NCI-H2107 treated with DMSO at 0.1 percent for 48 hours (cell line): Measurements from ENCODE around the gene HECTD4.
"Not testable (repeated sequence)": the region's sequence is repeated elsewhere in the genome, so short reads cannot be mapped to it uniquely, and the experiment has no call there.

Source experiments
- DNase-seq: peaks from one replicate; lab custom pipeline; 2025; ENCODE audit not compliant: unreplicated experiment; lab: John Stamatoyannopoulos, UW

HECTD4 gene

DNA sequence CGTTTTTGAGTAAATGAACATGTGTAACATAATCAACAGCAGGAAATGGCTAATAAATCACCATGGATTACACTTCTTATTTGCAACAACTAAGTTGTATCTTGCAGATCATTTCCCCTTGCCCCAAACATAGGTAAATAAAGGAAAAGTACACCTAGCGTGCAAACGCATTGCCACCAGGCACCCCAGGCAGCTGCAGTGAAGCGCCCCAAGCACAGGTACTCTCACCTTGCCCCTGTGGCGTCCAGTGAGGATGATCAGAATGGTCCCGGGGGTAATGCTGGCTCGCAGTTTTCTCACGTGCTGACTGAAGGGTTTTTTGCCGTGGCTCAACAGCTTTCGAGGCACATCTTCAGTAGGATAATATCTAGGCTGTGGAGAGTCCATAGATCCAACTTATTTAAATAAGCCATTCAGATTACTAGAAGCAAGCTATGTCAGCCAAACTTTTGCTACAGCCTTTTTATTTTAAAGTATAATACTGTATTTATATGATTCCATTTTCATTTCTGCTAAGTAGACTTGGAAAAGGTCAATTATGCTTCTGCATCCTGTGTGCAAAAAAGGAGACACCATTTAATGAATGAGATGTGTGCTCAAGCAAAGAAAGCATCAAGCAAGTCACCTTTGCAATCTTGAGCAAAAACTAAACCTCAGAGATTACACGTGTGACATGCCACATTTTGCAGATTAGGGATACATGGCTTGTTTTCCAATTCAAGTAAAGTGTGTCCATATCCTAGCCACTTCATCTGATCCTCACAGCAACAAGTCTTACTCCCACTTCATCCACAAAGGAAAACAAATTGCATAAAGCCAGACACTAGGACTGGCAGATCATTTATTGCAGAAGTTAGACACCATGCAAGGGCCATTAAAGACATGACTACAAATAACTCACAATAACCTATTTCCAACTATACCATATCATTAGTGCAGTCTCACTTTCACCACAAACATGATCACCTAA, 24.6 kb upstream of the HECTD4 start:
- no peak for DNase-seq

- no peak for DNase-seq
Measured at GRCh38 chr12:112401903-112402498, 19.8 kb upstream of the HECTD4 start.

- no peak for DNase-seq
Measured at GRCh38 chr12:112401054-112401453, 18.8 kb upstream of the HECTD4 start.

- DNase-seq, result no peak
Measured at GRCh38 chr12:112393328-112393727, 11.1 kb upstream of the HECTD4 start.

GRCh38 chr12:112389922-112390654, 7.9 kb upstream of the HECTD4 start:
- DNase-seq, result not testable (repeated sequence)

DNA sequence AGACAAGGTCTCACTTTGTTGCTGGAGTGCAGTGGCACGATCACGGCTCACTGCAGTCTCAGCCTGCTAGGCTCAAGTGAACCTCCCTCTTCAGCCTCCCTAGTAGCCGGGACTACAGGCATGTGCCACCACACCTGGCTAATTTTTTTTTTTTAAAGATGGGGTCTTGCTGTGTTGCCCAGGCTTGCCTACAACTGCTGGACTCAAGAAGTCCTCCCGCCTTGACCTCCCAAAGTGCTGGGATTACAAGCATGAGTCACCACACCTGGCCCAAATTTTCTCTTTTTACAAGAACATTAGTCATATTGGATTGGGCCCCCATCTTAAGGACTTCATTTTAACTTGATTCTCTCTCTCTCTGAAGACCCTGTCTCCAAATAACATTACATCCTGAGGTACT, 7.0 kb upstream of the HECTD4 start:
- DNase-seq, result no peak

- DNase-seq, result no peak
Measured at GRCh38 chr12:112386726-112387125, 4.5 kb upstream of the HECTD4 start.

- no peak for DNase-seq
Measured at GRCh38 chr12:112382866-112383265, 635 bp upstream of the HECTD4 start.

DNA sequence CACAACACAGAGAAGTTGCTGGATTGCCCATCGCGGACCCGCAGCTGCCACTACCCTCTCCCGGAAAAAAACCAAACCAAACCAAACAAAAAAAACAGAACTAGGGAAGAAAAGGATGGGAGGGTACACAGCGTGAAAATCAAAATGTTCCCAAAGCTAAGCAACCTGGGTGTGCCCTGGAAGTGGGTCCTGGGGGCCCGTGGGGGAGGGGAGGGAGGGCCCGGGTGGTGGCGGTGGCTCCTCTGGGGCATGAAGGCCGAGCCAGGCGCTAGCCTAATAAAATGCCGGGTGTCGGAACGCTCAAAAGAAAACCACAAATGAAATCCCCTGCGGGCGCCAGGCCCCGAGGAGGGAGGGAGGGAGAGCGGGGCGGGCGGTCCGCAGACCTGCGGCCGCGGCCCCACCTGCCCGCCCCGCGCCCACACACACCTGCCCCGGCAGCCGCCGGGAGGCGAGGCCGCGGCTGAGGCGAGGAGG, 787 bp downstream of the HECTD4 start:
- DNase-seq, result peak; percentile 43

- peak; percentile 49 for DNase-seq
Measured at GRCh38 chr12:112380663-112381405, 1.4 kb downstream of the HECTD4 start.

- no peak for DNase-seq
Measured at GRCh38 chr12:112375105-112375504, 7.1 kb downstream of the HECTD4 start.

GRCh38 chr12:112374166-112374740, 8.0 kb downstream of the HECTD4 start:
- no peak for DNase-seq

DNA sequence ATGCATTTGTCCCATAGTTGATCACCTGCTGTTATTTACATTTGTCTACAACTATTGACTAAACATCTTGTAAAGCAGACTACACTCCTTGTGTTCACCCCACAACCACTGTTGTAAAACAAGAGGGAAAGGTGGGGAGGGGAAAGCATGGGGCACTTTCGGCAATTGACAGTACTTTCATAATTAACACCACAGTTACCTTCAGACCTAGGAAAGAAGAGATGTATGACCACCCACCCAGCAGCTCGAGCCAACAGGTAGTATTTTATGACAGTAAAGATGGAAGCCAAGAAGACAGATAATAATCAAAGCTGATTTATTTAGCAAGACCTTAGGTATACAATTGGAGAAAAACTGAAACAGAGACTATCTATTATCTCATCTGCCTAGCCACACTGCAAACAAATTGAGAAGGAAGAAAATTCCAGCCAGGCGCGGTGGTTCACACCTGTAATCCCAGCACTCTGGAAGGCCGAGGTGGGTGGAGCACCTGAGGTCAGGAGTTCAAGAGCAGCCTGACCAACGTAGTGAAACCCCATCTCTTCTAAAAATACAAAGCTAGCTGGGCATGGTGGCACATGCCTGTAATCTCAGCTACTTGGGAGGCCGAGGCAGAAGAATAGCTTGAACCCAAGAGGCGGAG, 11.2 kb downstream of the HECTD4 start:
- DNase-seq, result no peak

- no peak for DNase-seq
Measured at GRCh38 chr12:112370199-112370598, 12.0 kb downstream of the HECTD4 start.

GRCh38 chr12:112368856-112369255, 13.4 kb downstream of the HECTD4 start:
- no peak for DNase-seq

DNA sequence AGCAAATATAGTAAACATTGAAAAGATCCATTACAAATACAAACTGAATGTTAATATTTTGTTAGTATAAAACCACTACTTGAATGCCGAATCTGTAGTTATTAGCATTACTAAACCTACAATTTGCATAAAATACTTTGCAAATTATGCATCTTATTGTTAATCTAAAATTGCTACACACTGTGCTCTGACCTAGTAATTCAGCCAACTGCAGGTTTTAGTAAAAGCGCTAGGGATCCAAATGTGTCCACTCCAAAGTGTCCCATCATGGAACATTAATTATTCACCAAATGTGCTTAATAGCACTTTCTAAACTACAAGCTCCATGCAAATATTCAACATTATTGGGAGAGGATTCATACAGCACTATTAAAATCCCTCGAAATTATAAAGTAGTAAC, 14.3 kb downstream of the HECTD4 start:
- no peak for DNase-seq

- no peak for DNase-seq
Measured at GRCh38 chr12:112362310-112362709, 19.9 kb downstream of the HECTD4 start.

DNA sequence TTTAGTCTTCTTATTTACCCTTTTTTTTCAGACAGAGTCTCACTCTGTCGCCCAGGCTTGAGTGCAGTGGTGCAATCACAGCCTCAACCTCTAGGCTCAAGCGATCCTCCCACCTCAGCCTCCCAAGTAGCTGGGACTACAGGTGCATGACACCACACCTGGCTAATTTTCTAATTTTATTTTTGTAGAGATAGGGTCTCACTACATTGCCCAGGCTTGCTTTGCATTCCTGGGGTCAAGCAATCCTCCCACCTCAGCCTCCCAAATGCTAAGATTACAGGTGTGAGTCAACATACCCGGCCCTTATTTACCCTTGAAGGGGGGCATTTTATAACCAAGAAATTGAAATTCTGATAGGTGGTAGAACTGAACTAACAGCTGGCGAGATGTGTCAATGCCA, 21.0 kb downstream of the HECTD4 start:
- no peak for DNase-seq

GRCh38 chr12:112359290-112359689, 22.9 kb downstream of the HECTD4 start:
- DNase-seq, result no peak

DNA sequence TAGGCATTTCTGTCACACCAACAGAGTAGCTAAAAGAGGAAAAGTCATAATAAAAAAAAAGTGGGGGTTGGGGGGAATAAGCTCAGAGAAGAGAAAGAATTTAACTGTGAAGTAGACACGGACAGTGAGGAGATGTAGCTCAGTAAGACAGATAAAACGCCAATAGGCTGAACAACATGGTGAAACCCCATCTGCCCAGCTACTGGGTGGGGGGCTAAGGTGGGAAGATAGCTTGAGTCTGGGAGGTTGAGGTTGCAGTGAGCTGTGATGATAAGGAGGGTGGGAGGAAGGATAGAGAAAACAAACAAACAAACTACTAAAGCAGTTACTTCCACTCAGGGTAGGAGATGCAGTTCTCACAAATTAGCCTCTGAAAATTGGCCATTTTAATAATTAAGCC, 25.0 kb downstream of the HECTD4 start:
- no peak for DNase-seq
